IPS DF 19.7 (cell line): Measurements from ENCODE around the gene DNMT1.

ENCODE experiments used
- DNase-seq: peaks from one replicate; pipeline ENCODE4 v3.0.0-alpha.2; 2013; ENCODE audit warnings: low read depth, low spot score

Gene DNMT1

DNA sequence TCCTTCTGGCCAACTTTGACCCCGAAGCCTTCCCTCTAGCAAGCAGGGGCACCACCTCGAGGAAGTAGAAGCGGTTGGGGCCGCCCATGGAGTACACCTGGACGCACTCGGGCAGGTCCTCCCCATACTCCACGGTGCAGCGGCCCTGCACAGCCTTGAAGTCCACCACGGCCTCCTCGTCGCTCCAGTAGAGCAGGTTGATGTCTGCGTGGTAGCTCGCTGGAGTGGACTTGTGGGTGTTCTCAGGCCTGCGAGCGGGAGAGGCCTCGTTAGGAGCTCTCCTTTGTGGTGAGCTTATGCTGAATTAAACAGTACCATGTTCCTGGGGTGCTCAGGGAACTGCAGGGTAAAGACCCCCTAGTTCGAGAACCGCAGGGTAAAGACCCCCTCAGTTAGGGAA lies 52.8 kb downstream of the DNMT1 start:
- DNase-seq = no peak

DNA sequence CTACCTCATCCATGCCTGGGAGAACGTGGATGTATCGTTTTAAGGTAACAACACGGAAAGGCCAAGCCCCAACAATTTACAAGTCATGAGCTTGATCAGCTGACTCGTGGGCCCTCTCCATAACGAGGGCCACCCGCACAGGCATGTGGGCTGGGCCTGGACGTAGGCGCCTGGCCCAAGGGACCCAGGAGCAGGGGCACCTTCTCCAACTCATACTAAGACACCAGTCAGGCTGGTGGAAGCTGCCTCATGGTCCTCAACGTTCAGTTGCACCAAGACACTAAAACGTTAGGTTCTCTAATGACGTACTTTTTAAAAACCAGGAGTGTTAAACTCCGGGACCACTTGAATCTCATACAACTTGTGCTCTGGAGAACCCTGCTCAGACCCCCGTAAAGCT lies 53.3 kb downstream of the DNMT1 start:
- DNase-seq = no peak

DNA sequence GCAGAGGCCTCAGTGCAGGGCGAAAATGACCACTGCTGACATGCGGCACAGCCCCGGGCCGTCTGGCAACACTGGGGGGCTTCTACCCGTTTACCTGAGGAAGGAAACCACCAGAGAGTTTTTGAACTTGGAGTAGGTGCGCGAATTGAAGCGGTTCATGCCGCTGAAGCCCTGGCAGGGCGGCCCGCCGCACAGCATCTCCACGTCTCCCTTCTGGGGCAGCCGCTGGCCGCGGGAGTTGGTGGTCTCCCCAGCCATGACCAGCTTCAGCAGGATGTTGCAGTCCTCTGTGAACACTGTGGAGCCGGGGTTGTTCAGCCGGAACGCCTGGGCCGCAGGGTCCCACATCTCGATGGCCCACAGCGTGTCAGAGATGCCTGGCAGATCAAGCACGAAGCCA lies 54.8 kb downstream of the DNMT1 start:
- no peak for DNase-seq

DNA sequence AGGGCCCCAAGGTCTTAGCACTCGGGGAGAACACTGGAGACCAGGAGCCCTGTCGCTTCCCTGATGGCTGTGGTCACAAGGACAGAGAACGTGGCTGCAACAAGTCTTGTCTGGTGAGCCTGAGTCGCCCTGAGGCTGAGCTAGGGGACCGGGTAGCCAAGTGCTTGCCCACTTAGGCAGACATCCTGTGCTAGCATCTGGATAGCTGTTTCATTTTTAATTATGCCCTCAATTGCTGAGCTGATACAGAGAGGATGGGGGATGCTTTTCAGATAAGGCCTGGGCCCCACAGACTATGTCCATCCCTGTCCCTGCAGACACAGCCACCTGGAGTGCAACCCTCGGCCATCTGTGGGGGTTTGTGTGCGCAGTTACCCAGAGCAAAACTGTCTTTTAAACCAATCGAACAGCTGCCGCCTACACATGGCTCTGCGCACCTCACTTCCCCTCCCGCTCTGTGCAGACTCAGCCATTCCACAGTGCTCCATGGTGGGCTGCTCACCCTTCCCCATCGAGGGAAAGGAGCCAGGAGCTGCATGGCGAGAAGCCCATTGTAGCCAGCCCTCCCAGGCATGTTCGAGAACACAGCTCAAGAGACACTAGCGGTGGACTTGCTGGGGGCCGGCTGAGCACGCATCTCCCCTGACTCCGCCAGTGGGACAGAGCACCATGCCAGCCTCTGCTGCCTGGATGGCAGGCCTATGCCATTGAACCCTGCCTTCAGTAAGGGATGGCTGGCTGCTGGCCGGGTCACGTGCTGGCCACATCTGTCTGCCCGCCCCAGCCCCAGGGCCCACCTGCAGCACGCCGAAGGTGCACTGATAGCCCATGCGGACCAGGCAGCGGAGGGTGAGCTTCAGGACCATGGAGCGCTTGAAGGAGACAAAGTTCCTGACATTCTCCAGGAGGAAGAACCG lies 55.6 kb downstream of the DNMT1 start:
- DNase-seq = no peak

DNA sequence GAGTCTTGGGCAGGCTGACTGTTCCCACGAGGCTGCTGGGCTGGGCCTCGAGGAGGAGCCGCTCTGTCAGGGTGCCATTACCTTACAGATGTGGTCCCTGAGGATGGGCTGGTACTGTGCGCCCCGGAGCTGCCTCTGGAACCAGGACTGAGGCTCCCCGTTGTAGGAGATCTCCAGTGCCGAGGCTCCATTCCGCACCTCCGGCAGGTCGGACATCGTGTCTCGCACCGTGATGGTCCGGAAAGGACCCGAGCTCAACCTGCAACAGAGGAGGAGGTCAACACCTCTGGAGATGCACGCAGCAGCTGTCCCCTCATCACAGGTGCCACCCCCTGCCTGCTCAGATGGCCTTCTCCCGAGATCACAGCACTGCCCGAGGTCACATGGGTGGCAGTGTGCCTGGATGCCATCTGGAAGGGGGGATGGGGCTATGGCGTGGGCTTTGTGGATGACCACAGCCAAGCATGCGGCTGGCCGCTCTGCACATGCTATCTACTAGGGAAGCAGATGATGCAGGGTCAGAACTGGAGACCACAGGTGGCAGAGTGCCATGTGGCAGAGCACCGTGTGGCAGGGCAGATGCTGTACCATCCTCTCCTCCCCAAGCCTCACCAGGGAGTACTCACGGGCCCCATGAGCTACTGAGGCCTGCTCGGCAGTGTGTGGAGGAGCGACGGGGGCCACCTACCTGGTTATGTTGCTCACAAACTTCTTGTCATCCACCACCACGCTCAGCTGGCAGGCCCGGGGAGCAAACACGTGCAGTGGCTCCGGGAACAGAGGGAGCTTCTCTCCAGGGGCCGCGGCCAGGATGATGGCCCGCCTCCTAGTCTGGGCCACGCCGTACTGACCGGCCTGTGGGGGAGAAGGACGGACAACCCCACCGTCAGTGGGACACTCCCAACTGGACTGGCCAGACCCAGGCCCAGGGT lies 56.7 kb downstream of the DNMT1 start:
- DNase-seq = no peak

DNA sequence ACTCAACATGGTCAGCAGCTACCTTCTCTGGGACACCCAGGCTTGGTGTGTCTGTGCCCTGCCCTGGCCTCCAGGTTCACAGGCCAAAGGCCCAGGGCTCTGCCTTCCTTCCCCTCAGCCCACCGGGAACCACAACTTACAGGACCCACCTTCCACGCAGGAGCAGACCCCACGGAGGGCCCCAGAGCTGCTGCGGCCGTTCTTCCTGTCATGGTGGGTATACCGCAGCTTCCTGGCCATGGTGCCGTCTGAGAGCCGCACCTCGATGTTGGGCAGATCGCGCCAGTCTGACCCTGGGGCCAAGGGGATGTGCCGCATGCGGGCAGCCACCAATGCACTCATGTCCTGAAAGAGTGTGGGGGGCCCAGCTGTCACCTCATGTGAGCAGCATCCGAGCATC lies 57.8 kb downstream of the DNMT1 start:
- DNase-seq = no peak

DNA sequence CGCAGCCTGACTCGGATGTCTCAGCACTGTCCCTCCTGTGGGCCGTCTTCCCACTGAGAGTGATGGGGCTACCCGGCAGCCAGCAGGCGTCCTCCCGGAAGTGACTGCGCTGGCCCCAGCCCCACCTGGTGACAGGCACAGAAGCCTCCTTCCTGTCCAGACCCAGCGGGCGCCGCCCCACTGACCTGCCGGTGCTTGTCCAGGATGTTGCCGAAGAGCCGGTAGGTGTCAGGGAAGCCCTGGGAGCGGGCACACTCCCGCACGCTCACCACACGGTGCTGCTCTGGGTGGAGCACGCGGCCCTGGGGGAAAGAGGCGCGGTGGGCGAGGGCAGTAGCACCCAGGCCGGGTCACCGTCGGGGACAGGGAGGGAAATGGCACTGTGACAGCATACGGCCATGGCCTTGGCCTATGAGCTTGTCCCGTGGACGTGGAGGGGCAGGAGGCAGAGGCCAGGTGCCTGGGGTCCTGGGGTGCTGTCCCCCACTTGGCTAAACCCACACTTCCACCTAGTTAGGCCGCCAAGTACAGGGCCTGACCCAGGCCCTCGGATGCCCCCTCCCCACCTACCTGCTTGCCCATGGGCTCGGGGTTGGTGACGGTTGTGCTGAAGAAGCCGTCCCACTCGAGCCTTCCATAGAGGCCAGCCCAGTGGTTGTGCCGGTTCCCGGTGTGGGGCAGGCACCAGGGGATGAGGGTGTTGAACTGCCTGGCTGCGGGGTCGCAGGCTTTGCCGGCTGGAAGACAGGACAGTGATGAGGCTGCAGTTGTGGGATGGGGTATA lies 59.0 kb downstream of the DNMT1 start:
- no peak for DNase-seq

DNA sequence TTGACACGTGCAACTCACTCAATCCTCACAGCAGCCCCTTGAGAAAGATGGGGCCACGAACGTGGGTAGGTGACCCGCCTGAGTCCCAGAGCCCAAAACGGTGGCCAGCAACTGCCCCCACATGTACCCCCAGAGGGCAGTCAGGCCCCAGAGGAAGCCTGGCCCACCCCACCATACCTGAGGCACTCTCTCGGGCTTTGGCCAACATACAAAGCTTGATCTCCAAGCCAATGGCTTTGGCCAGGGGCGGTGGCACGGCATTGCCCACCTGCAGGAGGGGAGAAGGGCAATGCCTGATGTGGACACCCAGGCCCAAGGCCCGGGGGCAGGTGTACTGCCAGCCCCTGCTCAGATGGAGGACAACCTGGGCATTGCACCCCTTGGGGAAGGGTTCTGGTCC lies 60.7 kb downstream of the DNMT1 start:
- no peak for DNase-seq

DNA sequence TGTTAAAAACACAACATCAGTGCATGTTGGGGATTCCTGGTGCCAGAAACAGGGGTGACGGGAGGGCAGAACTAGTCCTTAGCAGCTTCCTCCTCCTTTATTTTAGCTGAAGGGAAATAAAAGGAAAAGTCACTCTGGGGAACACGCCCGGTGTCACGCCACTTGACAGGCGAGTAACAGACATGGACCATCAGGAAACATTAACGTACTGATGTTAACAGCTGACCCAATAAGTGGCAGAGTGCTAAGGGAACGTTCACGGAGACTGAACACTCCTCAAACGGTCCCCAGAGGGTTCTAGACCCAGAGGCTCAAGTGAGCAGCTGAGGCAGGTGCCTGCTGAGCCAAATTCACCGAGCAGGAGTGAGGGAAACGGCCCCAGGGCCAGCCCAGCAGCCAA lies 61.2 kb downstream of the DNMT1 start:
- DNase-seq = no peak

DNA sequence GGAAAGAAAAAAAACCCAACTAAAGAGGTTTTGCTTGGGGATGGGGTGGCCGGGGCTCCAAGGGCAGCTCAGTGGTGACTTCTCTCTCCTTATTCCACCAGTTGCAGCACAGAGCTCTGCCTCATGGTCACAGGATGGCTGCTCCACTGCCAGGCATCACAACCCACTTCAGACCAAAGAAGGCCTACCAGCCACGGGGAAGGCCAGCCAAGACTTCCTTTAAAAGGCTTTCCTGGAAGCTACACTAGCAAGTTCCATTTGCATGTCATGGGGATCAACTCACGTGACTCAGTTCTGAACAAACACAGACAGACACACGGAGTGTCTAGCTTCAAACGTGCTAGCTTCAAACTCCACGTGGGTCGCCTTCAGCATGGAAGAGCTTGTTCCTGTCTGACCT lies 61.8 kb downstream of the DNMT1 start:
- DNase-seq = no peak

DNA sequence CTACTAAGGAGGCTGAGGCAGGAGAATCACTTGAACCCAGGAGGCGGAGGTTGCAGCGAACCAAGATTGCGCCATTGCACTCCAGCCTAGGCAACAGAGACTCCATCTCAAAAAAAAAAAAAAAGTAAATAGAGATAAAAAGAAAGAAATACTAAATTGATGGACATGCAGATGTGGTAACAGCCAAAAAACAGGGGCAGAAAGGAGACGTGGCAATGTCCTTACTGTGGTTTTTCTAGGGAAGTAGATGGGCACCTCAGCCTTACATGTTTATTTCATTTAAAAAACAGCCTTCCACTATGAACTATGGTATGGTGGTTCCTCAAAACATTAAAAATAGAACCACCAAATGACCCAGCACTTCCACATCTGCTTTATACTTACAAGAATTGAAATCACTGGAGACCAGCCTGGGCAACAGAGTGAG lies 68.5 kb downstream of the DNMT1 start:
- no peak for DNase-seq

DNA sequence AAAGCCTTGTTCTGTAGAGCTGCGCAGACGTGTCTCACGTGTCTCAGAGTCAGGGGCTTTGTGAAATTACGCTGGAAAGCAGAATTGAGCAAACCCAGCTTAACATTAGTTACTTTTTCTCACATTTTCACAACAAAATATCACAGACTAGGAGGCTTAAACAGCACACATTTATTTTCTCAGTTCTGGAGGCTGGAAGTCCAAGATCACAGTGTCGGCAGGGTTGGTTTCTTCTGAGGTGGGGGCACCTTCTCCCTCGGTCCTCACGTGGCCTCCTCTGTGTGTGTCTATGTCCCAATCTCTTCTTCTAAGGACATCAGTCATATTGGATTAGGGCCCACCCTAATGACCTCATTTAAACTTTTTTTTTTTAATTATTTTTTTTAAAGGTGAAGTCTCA lies 70.3 kb downstream of the DNMT1 start:
- no peak for DNase-seq

DNA sequence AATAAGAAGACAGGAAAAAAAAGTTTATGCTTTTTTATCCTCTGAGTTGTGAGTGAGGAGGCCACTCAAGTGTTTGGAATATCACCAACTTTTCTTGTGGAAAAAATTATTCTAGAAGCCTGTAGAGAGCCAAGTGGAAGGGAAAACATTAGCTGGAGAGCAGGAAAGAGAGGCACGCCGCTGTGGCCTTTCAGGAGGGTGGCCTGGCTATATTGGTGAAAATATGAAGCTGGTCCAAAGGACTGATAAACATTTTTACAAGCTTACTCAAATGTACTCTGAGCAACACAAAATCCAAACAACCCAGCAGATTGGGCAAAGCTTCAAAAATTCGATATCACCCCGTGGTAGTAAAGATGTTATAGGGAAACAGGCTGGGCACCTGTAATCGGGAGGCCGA lies 72.7 kb downstream of the DNMT1 start:
- no peak for DNase-seq

DNA sequence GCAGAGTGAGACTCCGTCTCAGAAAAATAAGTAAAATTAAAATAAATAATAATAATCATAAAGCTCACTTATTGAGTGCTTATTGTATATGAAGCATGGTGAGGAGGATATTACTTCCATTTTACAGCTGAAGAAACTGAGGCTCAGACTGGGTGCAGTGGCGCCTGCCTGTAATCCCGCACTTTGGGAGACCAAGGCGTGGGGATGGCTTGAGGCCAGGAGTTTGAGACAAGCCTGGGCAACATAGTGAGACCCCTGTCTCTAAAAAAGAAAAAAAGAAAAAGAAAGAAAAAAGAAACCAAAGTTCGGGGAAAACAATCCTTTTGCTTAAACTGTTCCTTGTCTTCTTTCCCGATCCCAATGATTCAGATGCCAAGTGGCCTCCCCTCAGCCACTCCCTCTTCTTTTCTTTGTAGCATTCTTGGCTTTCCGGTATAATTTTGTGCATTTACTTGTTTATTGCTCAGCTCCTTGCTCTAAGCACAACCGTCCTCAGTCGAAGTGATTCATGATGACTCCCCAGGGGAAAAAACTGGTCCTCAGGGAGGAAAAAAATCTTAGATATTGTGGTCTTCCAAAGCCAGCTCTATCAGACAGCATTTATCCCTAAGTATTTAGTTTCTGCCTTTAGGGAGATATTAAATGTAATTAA lies 74.1 kb downstream of the DNMT1 start:
- no peak for DNase-seq

DNA sequence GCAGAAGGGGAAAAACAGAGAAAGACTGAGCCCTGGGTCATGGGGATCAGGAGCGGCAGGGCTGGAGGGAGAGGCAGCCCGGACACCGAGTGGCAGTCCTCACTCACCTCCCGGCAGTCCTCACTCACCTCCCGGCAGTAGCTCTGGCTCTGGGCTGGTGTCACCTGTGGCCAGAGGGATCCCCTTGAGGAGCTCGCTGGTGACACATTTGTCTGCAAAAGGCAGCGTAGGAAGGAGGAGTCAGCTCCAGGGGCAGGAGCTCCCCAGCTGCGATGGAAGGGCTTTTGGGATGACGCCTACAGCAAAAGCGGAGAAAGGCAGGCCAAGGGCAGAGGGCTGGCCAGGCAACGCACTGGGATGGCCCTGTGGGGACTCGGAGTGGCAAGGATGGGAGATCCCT lies 75.8 kb downstream of the DNMT1 start:
- DNase-seq = no peak

DNA sequence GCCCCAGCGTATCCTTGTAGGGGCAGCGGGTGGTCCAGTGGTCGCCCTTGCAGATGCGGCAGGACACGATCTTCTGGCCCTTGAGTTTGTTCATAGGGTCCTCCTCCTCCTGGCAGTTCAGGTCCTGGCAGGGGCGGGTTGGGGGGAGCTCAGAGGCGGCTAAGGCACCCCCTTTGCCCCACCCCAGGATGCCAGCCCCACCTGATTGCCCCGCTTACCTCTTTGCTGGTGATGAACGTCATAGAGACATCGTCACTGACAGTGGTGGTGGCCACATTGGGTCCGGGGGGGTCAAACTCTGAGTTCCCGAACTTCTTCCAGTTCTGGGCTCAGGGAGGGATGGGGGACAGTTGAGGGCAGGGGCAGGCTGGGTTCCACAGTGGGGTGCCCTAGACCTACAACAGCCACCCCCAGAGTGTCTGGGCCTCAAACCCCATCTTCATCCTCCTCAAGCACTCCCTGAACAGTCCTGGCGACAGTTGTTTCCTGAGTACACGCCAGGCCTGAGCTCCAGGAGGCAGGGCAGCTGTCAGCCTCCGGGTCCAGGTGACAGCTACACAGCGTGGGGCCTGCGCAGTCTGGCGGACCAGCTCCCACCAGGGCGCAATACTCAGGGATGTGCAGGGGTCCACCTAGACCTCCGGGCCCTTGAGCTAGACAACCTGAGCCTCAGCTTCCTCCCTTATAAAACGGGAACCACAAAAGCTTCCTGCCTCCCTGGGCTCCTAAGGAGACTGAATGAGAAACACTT lies 77.7 kb downstream of the DNMT1 start:
- no peak for DNase-seq

DNA sequence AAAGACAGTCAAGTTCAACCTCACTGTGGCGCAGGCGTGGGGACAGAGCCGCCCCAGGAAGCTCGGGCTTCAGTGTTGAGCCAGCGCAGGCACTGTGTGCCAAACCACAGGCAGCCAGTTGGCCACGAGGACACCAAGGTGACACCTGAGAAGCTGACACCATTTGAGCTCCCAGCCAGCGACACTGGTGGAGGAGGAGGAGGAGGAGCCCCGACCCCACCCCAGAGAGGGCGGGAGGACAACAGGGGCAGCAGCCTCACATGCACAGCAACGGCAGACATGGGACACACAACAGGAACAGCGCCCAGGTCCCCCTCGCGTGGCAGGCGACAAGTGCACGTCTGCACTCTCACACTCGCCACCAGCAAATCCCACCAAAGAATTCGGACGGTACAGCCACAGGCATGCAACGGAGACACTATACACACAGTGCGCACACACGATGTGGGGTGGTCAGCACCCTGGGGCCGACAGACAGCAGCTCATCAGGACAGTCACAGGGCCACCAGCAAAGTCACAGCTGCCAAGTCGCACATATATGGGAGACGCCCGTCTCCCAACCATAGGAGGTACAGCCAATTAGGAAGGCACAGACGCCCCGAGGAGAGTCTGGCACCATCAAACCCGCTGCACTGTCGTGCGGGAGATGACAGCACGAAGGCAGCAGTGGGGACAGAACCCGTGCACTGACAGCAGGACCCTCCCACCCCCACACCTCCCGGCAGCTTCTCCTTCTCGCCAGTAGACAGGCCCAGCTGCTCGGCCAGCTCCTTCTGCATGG lies 78.5 kb downstream of the DNMT1 start:
- no peak for DNase-seq

DNA sequence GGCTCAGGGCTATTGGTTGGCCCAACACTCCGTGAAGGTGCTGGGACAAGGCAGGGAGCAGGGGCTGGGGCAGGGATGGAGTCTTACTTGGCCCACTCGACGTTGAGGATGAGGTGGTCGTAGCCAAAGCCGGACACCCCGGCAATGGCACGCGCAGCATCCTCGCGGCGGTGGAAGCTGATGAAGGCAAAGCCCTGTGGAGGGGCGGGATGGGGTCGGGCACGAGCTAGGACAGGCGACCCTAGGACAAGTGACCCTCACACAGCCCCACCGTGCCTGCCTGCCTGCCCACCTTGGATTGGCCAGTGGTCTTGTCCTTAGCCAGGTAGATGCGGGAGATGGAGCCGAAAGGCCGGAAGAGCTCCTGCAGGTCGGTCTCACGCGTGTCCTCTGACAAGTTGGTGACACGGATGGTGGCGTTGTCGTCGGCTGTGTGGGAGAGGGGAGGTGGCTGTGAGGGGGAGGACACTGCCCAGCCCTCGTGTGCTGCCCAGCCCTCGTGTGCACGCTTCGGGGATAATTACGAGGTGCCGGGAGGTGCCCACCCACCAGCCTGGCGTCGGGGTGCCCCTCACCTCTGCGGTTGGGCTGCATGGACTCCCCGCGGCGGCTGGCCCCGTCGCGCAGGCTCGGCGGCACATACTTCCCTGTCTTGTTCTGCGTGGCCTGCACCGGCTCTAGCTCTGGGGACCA lies 79.2 kb downstream of the DNMT1 start:
- no peak for DNase-seq
